Esophagus muscularis mucosa (tissue), 4 donors: Measurements from ENCODE around the gene GTSE1. TPM values are rescaled to one million over a fixed set of nuclear protein-coding genes. Genes with fewer than 3 reads are reported as not detected.

ENCODE experiments used
- DNase-seq: peaks from one replicate; pipeline ENCODE4 v3.0.0-alpha.2; 2017; ENCODE audit errors: extremely low spot score
- H3K27ac ChIP-seq, 4 donors: fragments of 200-600 bp; sonication (generic); replicated peaks in 1 of 4; 1 replicate in 3 of 4; 2 replicates in 1 of 4; pipeline ENCODE4 v1.5.1; 2016 to 2019; ENCODE audit warnings: mild to moderate bottlenecking in 1 of 4
- H3K27me3 ChIP-seq, 4 donors: fragments of 200-600 bp; sonication (generic); one replicate each; pipeline versions ENCODE4 v1.5.1 to v1.6.0; 2016 to 2019
- H3K36me3 ChIP-seq, 4 donors: fragments of 200-600 bp; sonication (generic); one replicate each; pipeline ENCODE4 v1.5.1; 2016 to 2019
- H3K4me1 ChIP-seq, 4 donors: fragments of 200-600 bp; sonication (generic); one replicate each; pipeline ENCODE4 v1.5.1; 2016 to 2019
- H3K4me3 ChIP-seq, 4 donors: fragments of 200-600 bp; sonication (generic); 1 replicate in 2 of 4; 2 replicates in 2 of 4; pipeline ENCODE4 v1.5.1; 2016 to 2019; ENCODE audit warnings: mild to moderate bottlenecking in 4 of 4, moderate library complexity in 1 of 4
- H3K9me3 ChIP-seq, 4 donors: fragments of 200-600 bp; sonication (generic); 1 replicate in 3 of 4; 2 replicates in 1 of 4; pipeline ENCODE4 v1.5.1; 2016 to 2019
- CTCF ChIP-seq, 3 experiments: fragments of 200-600 bp in 2 of 3; fragments of 450-650 bp in 1 of 3; sonication (generic) in 2 of 3; IDR thresholded peaks; one replicate each; pipeline ENCODE4 v1.5.1; 2017 to 2019; ENCODE audit warnings: antibody characterized with exemption in 3 of 3, mild to moderate bottlenecking in 2 of 3, moderate library complexity in 1 of 3
- EP300 ChIP-seq: sonication (generic); formaldehyde crosslinking; IDR thresholded peaks from one replicate; pipeline ENCODE4 v1.6.1; 2017; ENCODE audit warnings: antibody characterized with exemption
- POLR2A ChIP-seq: fragments of 450-650 bp; IDR thresholded peaks from one replicate; pipeline ENCODE4 v1.6.1; 2017; ENCODE audit warnings: antibody characterized with exemption, moderate library complexity, mild to moderate bottlenecking, low read depth
- POLR2AphosphoS5 ChIP-seq, 2 donors: sonication (generic); formaldehyde crosslinking; IDR thresholded peaks; one replicate each; pipeline ENCODE4 v1.6.1; 2017; ENCODE audit warnings: antibody characterized with exemption in 2 of 2
- WGBS: methylation state at CpG from one replicate; pipeline ENCODE4 v1.1.5; 2018; 5-methylcytosine and 5-hydroxymethylcytosine counted together
- intact Hi-C: fragments of 100-400 bp; cut with DNase I; formaldehyde crosslinking; loops from one replicate; pipeline ENCODE4 v1.15.1; 2023
- total RNA-seq, 4 donors: library from RNA; depleted of rRNA; stranded (reverse); fragments of >200 nt; gene quantifications; one replicate each; pipeline versions ENCODE4 v1.1.0 to v1.2.1, GENCODE V29; 2016

The GTSE1 gene
- total RNA-seq, 4 donors from 2014 or later = 1.0 TPM; not detected in 3

- Histone ChIP-seq H3K9me3 (peaks cover 0 to 7% (median 0%) of the 10 kb centered on the region in 4 donors), H3K36me3 (peaks cover 13 to 67% (median 54%) of the 10 kb centered on the region in 4 donors), H3K27ac (no peak overlapping the region), H3K4me3 (no peak overlapping the region), H3K27me3 (no peaks in the 10 kb centered on the region), H3K4me1 (peaks cover 16 to 42% (median 19%) of the 10 kb centered on the region in 4 donors)
- TF ChIP-seq POLR2A (no peak), EP300 (no peak), POLR2AphosphoS5 (IDR thresholded peaks at IDR 0.05) (no peak)
- DNase-seq = no peak
- intact Hi-C loops = no loop called here
- WGBS = 96% methylated on average over 3 of the region's 3 CpGs
These were observed 4.5 kb upstream of the GTSE1 start for GRCh38 chr22:46292173-46292572.

GRCh38 chr22:46292732-46293131 is 3.9 kb upstream of the GTSE1 start:
- Histone ChIP-seq H3K27me3 (no peaks in the 10 kb centered on the region), H3K4me1 (peaks cover 19 to 40% (median 23%) of the 10 kb centered on the region in 4 donors), H3K4me3 (no peak overlapping the region), H3K9me3 (peaks cover 0 to 7% (median 0%) of the 10 kb centered on the region in 4 donors), H3K36me3 (peaks cover 13 to 61% (median 49%) of the 10 kb centered on the region in 4 donors), H3K27ac (peak overlapping the region in 1 of 4 donors; percentile 10)
- intact Hi-C loops = no loop called here
- WGBS = 94% methylated on average over 14 of the region's 14 CpGs
- no peak for DNase-seq
- TF ChIP-seq POLR2A = no peak
- TF ChIP-seq POLR2AphosphoS5 (IDR thresholded peaks at IDR 0.05) = no peak
- TF ChIP-seq CTCF (IDR thresholded peaks at IDR 0.05) = no peak
- TF ChIP-seq EP300 = no peak

GRCh38 chr22:46293577-46294260 is 3.0 kb upstream of the GTSE1 start:
- peaks cover 19 to 30% (median 20%) of the 10 kb centered on the region in 4 donors for H3K4me1 ChIP-seq
- peak overlapping the region; percentile 15 to 55 (median 44) for H3K27ac ChIP-seq
- DNase-seq = no peak
- H3K4me3 ChIP-seq = no peak overlapping the region
- TF ChIP-seq CTCF (IDR thresholded peaks at IDR 0.05) (no peak), POLR2AphosphoS5 (IDR thresholded peaks at IDR 0.05) (peak in 1 of 2 donors; percentile 38)
- WGBS = 91% methylated on average over 11 of the region's 11 CpGs
- H3K36me3 ChIP-seq = peaks cover 13 to 51% (median 45%) of the 10 kb centered on the region in 4 donors
- intact Hi-C loops = no loop called here
- H3K27me3 ChIP-seq = no peaks in the 10 kb centered on the region
- H3K9me3 ChIP-seq = peaks cover 0 to 7% (median 0%) of the 10 kb centered on the region in 4 donors

- TF ChIP-seq POLR2A = no peak
- TF ChIP-seq EP300 = no peak
- no peak for TF ChIP-seq POLR2AphosphoS5 (IDR thresholded peaks at IDR 0.05)
- no peak for TF ChIP-seq CTCF (IDR thresholded peaks at IDR 0.05)
- H3K27ac ChIP-seq = peak overlapping the region in 1 of 4 donors; percentile 98
- H3K27me3 ChIP-seq = no peaks in the 10 kb centered on the region
- H3K9me3 ChIP-seq = peaks cover 0 to 7% (median 0%) of the 10 kb centered on the region in 4 donors
- H3K4me1 ChIP-seq = peaks cover 19 to 25% (median 20%) of the 10 kb centered on the region in 4 donors
- H3K36me3 ChIP-seq = peaks cover 13 to 41% (median 37%) of the 10 kb centered on the region in 4 donors
- intact Hi-C loops = no loop called here
- WGBS = 97% methylated on average over 2 of the region's 2 CpGs
- H3K4me3 ChIP-seq = no peak overlapping the region
- no peak for DNase-seq
These were observed 1.9 kb upstream of the GTSE1 start for GRCh38 chr22:46294784-46295183.

- Histone ChIP-seq H3K4me3 (peak overlapping the region; percentile 59 to 66 (median 62)), H3K27me3 (no peaks in the 10 kb centered on the region), H3K9me3 (peaks cover 0 to 7% (median 0%) of the 10 kb centered on the region in 4 donors), H3K4me1 (peaks cover 19 to 20% (median 20%) of the 10 kb centered on the region in 4 donors), H3K36me3 (peaks cover 13 to 34% (median 32%) of the 10 kb centered on the region in 4 donors), H3K27ac (peak overlapping the region; percentile 89 to 98 (median 92))
- intact Hi-C loops = no loop called here
- TF ChIP-seq POLR2AphosphoS5 (IDR thresholded peaks at IDR 0.05) = no peak
- no peak for TF ChIP-seq EP300
- TF ChIP-seq CTCF (IDR thresholded peaks at IDR 0.05) = no peak
- no peak for DNase-seq
- 86% methylated on average over 2 of the region's 4 CpGs for WGBS
These were observed 1.2 kb upstream of the GTSE1 start for GRCh38 chr22:46295277-46295971.
